GM12872 (cell line): ENCODE data around the gene MYH8.

ENCODE experiments used
- CTCF ChIP-seq: IDR thresholded peaks from 3 replicates; pipeline ENCODE4 v1.5.1; 2011; ENCODE audit warnings: low read depth, mild to moderate bottlenecking, low read length, moderate library complexity; ENCODE audit not compliant: insufficient read depth

MYH8 gene

GRCh38 chr17:10439816-10440215, 18.1 kb upstream of the MYH8 start:
- no peak for TF ChIP-seq CTCF

- no peak for TF ChIP-seq CTCF
These were observed 13.3 kb upstream of the MYH8 start for GRCh38 chr17:10435096-10435495.

GRCh38 chr17:10429421-10430045, 7.8 kb upstream of the MYH8 start:
- TF ChIP-seq CTCF, result no peak

- TF ChIP-seq CTCF, result no peak
These were observed 7.0 kb upstream of the MYH8 start for GRCh38 chr17:10428781-10429180.

- TF ChIP-seq CTCF, result no peak
These were observed 539 bp downstream of the MYH8 start for GRCh38 chr17:10421211-10421610.

- TF ChIP-seq CTCF, result no peak
These were observed 939 bp downstream of the MYH8 start for GRCh38 chr17:10420811-10421210.

GRCh38 chr17:10417431-10417830, 4.3 kb downstream of the MYH8 start:
- TF ChIP-seq CTCF, result no peak
